Adrenal gland (tissue), 12 donors: ENCODE data around the gene VGLL2. TPM values are rescaled to one million over a fixed set of nuclear protein-coding genes. Genes with fewer than 3 reads are reported as not detected.

Source experiments
- DNase-seq, 7 donors: peaks; one replicate each; pipeline ENCODE4 v3.0.0-alpha.2; 2019 to 2020
- H3K27ac ChIP-seq, 5 donors: fragments of 200-600 bp; sonication (generic) in 4 of 5; 1 replicate in 3 of 5; 2 replicates in 2 of 5; pipeline versions ENCODE4 v1.5.1 to v1.8.0; 2016 to 2020; ENCODE audit warnings: mild to moderate bottlenecking in 1 of 5
- H3K27me3 ChIP-seq: fragments of 200-600 bp; 2 replicates; pipeline ENCODE4 v1.8.0; 2021
- H3K36me3 ChIP-seq, 2 donors: fragments of 200-600 bp; replicated peaks in 1 of 2; 1 replicate in 1 of 2; 2 replicates in 1 of 2; pipeline versions ENCODE4 v1.5.1 to v1.8.0; 2018 to 2022
- H3K4me1 ChIP-seq, 2 donors: fragments of 200-600 bp; replicated peaks in 1 of 2; 1 replicate in 1 of 2; 2 replicates in 1 of 2; pipeline versions ENCODE4 v1.5.1 to v1.8.0; 2018 to 2021
- H3K4me3 ChIP-seq, 4 donors: fragments of 200-600 bp; sonication (generic) in 3 of 4; one replicate each; pipeline ENCODE4 v1.5.1; 2016 to 2018
- H3K9me3 ChIP-seq, 3 donors: fragments of 200-600 bp; sonication (generic) in 1 of 3; replicated peaks in 1 of 3; 1 replicate in 2 of 3; 2 replicates in 1 of 3; pipeline versions ENCODE4 v1.5.1 to v1.8.0; 2016 to 2021
- CTCF ChIP-seq, 6 experiments: fragments of 450-650 bp in 4 of 6; fragments of 200-600 bp in 2 of 6; sonication (generic) in 1 of 6; IDR thresholded peaks; 1 replicate in 5 of 6; 2 replicates in 1 of 6; pipeline versions ENCODE4 v1.5.1 to v1.8.0; 2016 to 2021; ENCODE audit warnings: antibody characterized with exemption in 6 of 6, mild to moderate bottlenecking in 2 of 6, moderate library complexity in 1 of 6
- POLR2A ChIP-seq, 2 donors: fragments of 450-650 bp; IDR thresholded peaks; one replicate each; pipeline ENCODE4 v1.6.1; 2017; ENCODE audit warnings: antibody characterized with exemption in 2 of 2, mild to moderate bottlenecking in 2 of 2, moderate library complexity in 1 of 2
- WGBS, 4 donors: extraction: QIAGEN DNeasy Blood & Tissue Kit in 2 of 4; methylation state at CpG; one replicate each; pipeline versions ENCODE4 v1.1.5 to v1.1.7; 2013 to 2017; 5-methylcytosine and 5-hydroxymethylcytosine counted together
- intact Hi-C, 2 donors: fragments of 100-400 bp; cut with DNase I; formaldehyde crosslinking; loops; one replicate each; pipeline versions ENCODE4 v1.14.1 to v1.15.0; 2022 to 2023
- polyA plus RNA-seq, 3 donors: library from polyadenylated mRNA; stranded (reverse); fragments of 200-250 nt in 2 of 3; fragments of 350-450 nt in 1 of 3; fragmentation: Illumina TruSeq in 1 of 3; extraction: RNeasy Lipid Tissue Mini Kit (QIAGEN cat#74804) in 1 of 3; gene quantifications; one replicate each; pipeline ENCODE4 v1.2.3, GENCODE V29; 2013 to 2014
- total RNA-seq, 9 donors: library from RNA; depleted of rRNA in 4 of 9; stranded (reverse); fragments of >200 nt in 4 of 9; fragments of 120-200 nt in 1 of 9; fragmentation: NEBNext Ultra II Directional in 1 of 9; extraction: Animal tissue kit (Norgen Biotek cat#: 25700) in 1 of 9; gene quantifications; one replicate each; pipeline versions ENCODE4 v1.1.0 to v1.2.4, GENCODE V29; 2013 to 2023
- donor health status: healthy with polysubstance abuse.
- donor health status: Bipolar disorder and iron deficiency.
- donor health status: DM: yes; HTN: yes; CAD: no.
- donor health status: DM: no; HTN: no; CAD: no.
- donor health status: DM: no; HTN: no; CAD: no.
- donor health status: DM: yes; HTN: yes; CAD: no.

Gene VGLL2
- total and polyA plus RNA-seq, 12 donors, result not detected

GRCh38 chr6:117266257-117267053 lies 1.1 kb downstream of the VGLL2 start:
- Histone ChIP-seq H3K4me1 (peaks cover 12 to 23% of the 10 kb centered on the region in 2 donors), H3K27ac (no peak overlapping the region), H3K4me3 (peak overlapping the region in 1 of 4 donors; percentile 52), H3K27me3 (peaks cover 85% of the 10 kb centered on the region), H3K36me3 (no peaks in the 10 kb centered on the region), H3K9me3 (no peaks in the 10 kb centered on the region)
- intact Hi-C loops, result no loop called here
- 12 to 20% (median 18%) methylated on average over 16 of the region's 16 CpGs for WGBS, 4 donors
- no peak for DNase-seq
- TF ChIP-seq POLR2A (IDR thresholded peaks at IDR 0.05), result no peak
- TF ChIP-seq CTCF (IDR thresholded peaks at IDR 0.05), result no peak

- DNase-seq, result no peak
- H3K4me1 ChIP-seq, result peaks cover 12 to 23% of the 10 kb centered on the region in 2 donors
- WGBS, 4 donors, result 13 to 27% (median 20%) methylated on average over 5 of the region's 5 CpGs
- H3K9me3 ChIP-seq, result no peaks in the 10 kb centered on the region
- H3K36me3 ChIP-seq, result no peaks in the 10 kb centered on the region
- H3K27me3 ChIP-seq, result peaks cover 91% of the 10 kb centered on the region
- TF ChIP-seq POLR2A (IDR thresholded peaks at IDR 0.05) (no peak), CTCF (IDR thresholded peaks at IDR 0.05) (no peak)
- intact Hi-C loops, result no loop called here
- no peak overlapping the region for H3K27ac ChIP-seq
- H3K4me3 ChIP-seq, result no peak overlapping the region
These were observed 1.6 kb downstream of the VGLL2 start for GRCh38 chr6:117267054-117267347.

GRCh38 chr6:117267766-117268534 lies 2.6 kb downstream of the VGLL2 start:
- H3K4me3 ChIP-seq, result no peak overlapping the region
- TF ChIP-seq POLR2A (IDR thresholded peaks at IDR 0.05) (no peak), CTCF (IDR thresholded peaks at IDR 0.05) (no peak)
- H3K36me3 ChIP-seq, result no peaks in the 10 kb centered on the region
- no peak overlapping the region for H3K27ac ChIP-seq
- intact Hi-C loops, result no loop called here
- H3K9me3 ChIP-seq, result no peaks in the 10 kb centered on the region
- H3K4me1 ChIP-seq, result peaks cover 12 to 23% of the 10 kb centered on the region in 2 donors
- peaks cover 93% of the 10 kb centered on the region for H3K27me3 ChIP-seq
- DNase-seq, result no peak
- 13 to 31% (median 19%) methylated on average over 10 to 11 of the region's 11 CpGs for WGBS, 4 donors

- Histone ChIP-seq H3K4me1 (peaks cover 12 to 23% of the 10 kb centered on the region in 2 donors), H3K9me3 (no peaks in the 10 kb centered on the region), H3K27ac (no peak overlapping the region), H3K27me3 (peaks cover 83% of the 10 kb centered on the region), H3K36me3 (no peaks in the 10 kb centered on the region), H3K4me3 (no peak overlapping the region)
- intact Hi-C loops, result no loop called here
- DNase-seq, result no peak
- 25 to 33% (median 28%) methylated on average over 1 of the region's 1 CpG for WGBS, 4 donors
- TF ChIP-seq CTCF (IDR thresholded peaks at IDR 0.05) (no peak), POLR2A (IDR thresholded peaks at IDR 0.05) (no peak)
These were observed 3.6 kb downstream of the VGLL2 start for GRCh38 chr6:117268924-117269323.
